HG02870 (cell line): ENCODE measurements around the gene RASGEF1C.

Experiments
- ATAC-seq: cut with Tn5 transposase; IDR thresholded peaks from one replicate; pipeline ENCODE4 v1.9.1; 2021; ENCODE audit warnings: mild to moderate bottlenecking, moderate library complexity; ENCODE audit not compliant: unreplicated experiment

The RASGEF1C gene

GRCh38 chr5:180086816-180087399 is 122.1 kb downstream of the RASGEF1C start:
- no peak for ATAC-seq

GRCh38 chr5:180085837-180086236 is 123.2 kb downstream of the RASGEF1C start:
- ATAC-seq: no peak

GRCh38 chr5:180084638-180085561 is 124.1 kb downstream of the RASGEF1C start:
- ATAC-seq: no peak

- no peak for ATAC-seq
Measured at GRCh38 chr5:180083529-180084060, 125.4 kb downstream of the RASGEF1C start.

GRCh38 chr5:180082633-180083420 is 126.2 kb downstream of the RASGEF1C start:
- ATAC-seq: no peak

GRCh38 chr5:180081481-180081880 is 127.5 kb downstream of the RASGEF1C start:
- ATAC-seq: no peak

GRCh38 chr5:180080486-180081280 is 128.3 kb downstream of the RASGEF1C start:
- no peak for ATAC-seq

GRCh38 chr5:180079702-180080466 is 129.1 kb downstream of the RASGEF1C start:
- ATAC-seq: no peak

GRCh38 chr5:180078348-180078747 is 130.7 kb downstream of the RASGEF1C start:
- ATAC-seq: no peak

GRCh38 chr5:180077594-180078284 is 131.3 kb downstream of the RASGEF1C start:
- ATAC-seq: no peak

GRCh38 chr5:180075703-180076102 is 133.3 kb downstream of the RASGEF1C start:
- ATAC-seq: no peak

GRCh38 chr5:180074462-180074861 is 134.5 kb downstream of the RASGEF1C start:
- ATAC-seq: no peak

GRCh38 chr5:180072556-180072955 is 136.5 kb downstream of the RASGEF1C start:
- ATAC-seq: no peak

GRCh38 chr5:180072256-180072548 is 136.8 kb downstream of the RASGEF1C start:
- no peak for ATAC-seq

- ATAC-seq: no peak
Measured at GRCh38 chr5:180071531-180072255, 137.3 kb downstream of the RASGEF1C start, which contains the start of gene RNF130. TSS of gene RNF130 (minus strand) at chr5:180071759. CDS start at chr5:180071702, 57 bp downstream.

- no peak for ATAC-seq
Measured at GRCh38 chr5:180070756-180071530, 138.1 kb downstream of the RASGEF1C start.

- ATAC-seq: no peak
Measured at GRCh38 chr5:180069589-180070247, 139.3 kb downstream of the RASGEF1C start.
